Neural cell (in vitro differentiated cells): ENCODE results near the gene BMERB1.

Source experiments
- EP300 ChIP-seq: fragments of 450-650 bp; conservative IDR thresholded peaks from 2 replicates; pipeline ENCODE4 v1.6.1; 2014; ENCODE audit warnings: antibody characterized with exemption, mild to moderate bottlenecking, moderate library complexity; ENCODE audit not compliant: poor library complexity, severe bottlenecking
- EZH2 ChIP-seq: fragments of 200-600, 300-800 bp; shearing (Covaris generic), sonication (generic); IDR thresholded peaks from 2 replicates; pipeline ENCODE4 v1.6.1; 2014; ENCODE audit warnings: antibody characterized with exemption, low read length, borderline replicate concordance, mild to moderate bottlenecking; ENCODE audit not compliant: insufficient read depth, poor library complexity, severe bottlenecking
- POLR2AphosphoS5 ChIP-seq: IDR thresholded peaks from 2 replicates; pipeline ENCODE4 v1.6.1; 2012
- RAD21 ChIP-seq: fragments of 450-650 bp; conservative IDR thresholded peaks from 2 replicates; pipeline ENCODE4 v1.6.1; 2014; ENCODE audit warnings: antibody characterized with exemption, mild to moderate bottlenecking, moderate library complexity
- REST ChIP-seq: IDR thresholded peaks from 2 replicates; pipeline ENCODE4 v1.6.1; 2012; ENCODE audit warnings: borderline replicate concordance
- SMC3 ChIP-seq: fragments of 450-650 bp; conservative IDR thresholded peaks from 2 replicates; pipeline ENCODE4 v1.6.1; 2014; ENCODE audit warnings: antibody characterized with exemption, mild to moderate bottlenecking, moderate library complexity; ENCODE audit not compliant: poor library complexity
- TAF1 ChIP-seq: IDR thresholded peaks from 2 replicates; pipeline ENCODE4 v1.6.1; 2012; ENCODE audit warnings: low read depth
- TF ChIP-seq, protein P1 (sequence below): fragments of 450-650 bp; IDR thresholded peaks from 2 replicates; pipeline ENCODE4 v1.5.1; 2014; ENCODE audit warnings: antibody characterized with exemption, mild to moderate bottlenecking, moderate library complexity; ENCODE audit not compliant: poor library complexity, severe bottlenecking

- TF ChIP-seq, protein P1, sequence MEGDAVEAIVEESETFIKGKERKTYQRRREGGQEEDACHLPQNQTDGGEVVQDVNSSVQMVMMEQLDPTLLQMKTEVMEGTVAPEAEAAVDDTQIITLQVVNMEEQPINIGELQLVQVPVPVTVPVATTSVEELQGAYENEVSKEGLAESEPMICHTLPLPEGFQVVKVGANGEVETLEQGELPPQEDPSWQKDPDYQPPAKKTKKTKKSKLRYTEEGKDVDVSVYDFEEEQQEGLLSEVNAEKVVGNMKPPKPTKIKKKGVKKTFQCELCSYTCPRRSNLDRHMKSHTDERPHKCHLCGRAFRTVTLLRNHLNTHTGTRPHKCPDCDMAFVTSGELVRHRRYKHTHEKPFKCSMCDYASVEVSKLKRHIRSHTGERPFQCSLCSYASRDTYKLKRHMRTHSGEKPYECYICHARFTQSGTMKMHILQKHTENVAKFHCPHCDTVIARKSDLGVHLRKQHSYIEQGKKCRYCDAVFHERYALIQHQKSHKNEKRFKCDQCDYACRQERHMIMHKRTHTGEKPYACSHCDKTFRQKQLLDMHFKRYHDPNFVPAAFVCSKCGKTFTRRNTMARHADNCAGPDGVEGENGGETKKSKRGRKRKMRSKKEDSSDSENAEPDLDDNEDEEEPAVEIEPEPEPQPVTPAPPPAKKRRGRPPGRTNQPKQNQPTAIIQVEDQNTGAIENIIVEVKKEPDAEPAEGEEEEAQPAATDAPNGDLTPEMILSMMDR = no peak
- TF ChIP-seq EZH2 (no peak), REST (no peak), POLR2AphosphoS5 (no peak), RAD21 (no peak), TAF1 (no peak), EP300 (no peak), SMC3 (no peak)
Observed at GRCh38 chr16:15597822-15598647, 163.6 kb downstream of the BMERB1 start.
